ENCODE measurements around the gene SCLY. TPM values are rescaled to one million over a fixed set of nuclear protein-coding genes. Genes with fewer than 3 reads are reported as not detected.

SCLY gene
- polyA plus RNA-seq, 3 donors = 9.5 to 10.6 (median 10.3) TPM

DNA sequence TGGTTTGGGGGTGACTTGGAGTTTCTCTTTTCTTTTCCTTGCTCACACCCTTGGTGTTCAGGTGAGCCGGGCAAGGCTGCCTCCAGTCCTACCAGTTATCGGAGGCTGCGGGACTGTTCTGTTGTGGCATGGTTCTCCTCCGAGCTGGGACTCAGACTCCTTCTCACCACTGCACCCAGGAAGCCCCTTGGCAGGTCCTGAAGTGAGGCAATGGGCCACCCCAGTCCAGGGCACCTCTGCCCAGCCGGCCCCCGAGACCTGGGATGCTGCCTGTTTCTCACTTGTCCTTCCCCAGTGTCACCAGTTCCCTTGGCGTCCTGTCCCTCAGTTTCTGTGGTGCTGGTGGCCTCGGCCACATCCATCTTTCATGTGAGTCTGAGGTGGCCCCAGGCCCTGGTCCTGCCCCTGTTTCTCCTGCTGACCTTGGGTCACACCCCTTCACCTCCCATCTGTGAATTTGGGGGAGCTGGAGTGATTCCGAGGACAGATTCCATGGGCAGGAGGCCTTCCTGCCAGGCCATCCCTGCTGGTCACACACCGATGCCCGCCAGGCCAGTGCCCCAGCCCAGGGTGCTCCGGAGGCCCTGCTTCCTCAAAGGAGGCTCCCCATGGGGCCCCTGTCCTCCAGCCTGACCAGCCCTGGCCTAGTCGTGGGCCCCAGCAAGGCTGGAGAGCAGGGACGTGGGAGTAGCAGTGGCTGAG is 71.1 kb downstream of the SCLY start:
- Mint-ChIP-seq H3K4me3 (no peak overlapping the region), H3K27me3 (ENCODE audit: low read depth in 3 of 3) (peaks cover 0 to 6% (median 2%) of the 10 kb centered on the region in 3 donors), H3K27ac (no peak overlapping the region), H3K36me3 (no peaks in the 10 kb centered on the region), H3K9me3 (no peaks in the 10 kb centered on the region), H3K4me1 (peaks cover 17% of the 10 kb centered on the region)
- no peak for DNase-seq
- TF ChIP-seq, protein P1, sequence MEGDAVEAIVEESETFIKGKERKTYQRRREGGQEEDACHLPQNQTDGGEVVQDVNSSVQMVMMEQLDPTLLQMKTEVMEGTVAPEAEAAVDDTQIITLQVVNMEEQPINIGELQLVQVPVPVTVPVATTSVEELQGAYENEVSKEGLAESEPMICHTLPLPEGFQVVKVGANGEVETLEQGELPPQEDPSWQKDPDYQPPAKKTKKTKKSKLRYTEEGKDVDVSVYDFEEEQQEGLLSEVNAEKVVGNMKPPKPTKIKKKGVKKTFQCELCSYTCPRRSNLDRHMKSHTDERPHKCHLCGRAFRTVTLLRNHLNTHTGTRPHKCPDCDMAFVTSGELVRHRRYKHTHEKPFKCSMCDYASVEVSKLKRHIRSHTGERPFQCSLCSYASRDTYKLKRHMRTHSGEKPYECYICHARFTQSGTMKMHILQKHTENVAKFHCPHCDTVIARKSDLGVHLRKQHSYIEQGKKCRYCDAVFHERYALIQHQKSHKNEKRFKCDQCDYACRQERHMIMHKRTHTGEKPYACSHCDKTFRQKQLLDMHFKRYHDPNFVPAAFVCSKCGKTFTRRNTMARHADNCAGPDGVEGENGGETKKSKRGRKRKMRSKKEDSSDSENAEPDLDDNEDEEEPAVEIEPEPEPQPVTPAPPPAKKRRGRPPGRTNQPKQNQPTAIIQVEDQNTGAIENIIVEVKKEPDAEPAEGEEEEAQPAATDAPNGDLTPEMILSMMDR (IDR thresholded peaks at IDR 0.05) = no peak
- Histone ChIP-seq H3K9ac (ENCODE audit: insufficient read depth, low read length, poor library complexity, severe bottlenecking) (no peak overlapping the region), H3K9me3 (replicated peaks in 1 of 2; ENCODE audit: control insufficient read depth in 1 of 2, insufficient read depth in 1 of 2, low read length in 2 of 2) (no peaks in the 10 kb centered on the region), H3K27me3 (ENCODE audit: control insufficient read depth in 2 of 2, insufficient read depth in 2 of 2, low read length in 2 of 2) (no peaks in the 10 kb centered on the region), H3K4me3 (replicated peaks in 1 of 3; ENCODE audit: low read depth in 2 of 3, low read length in 3 of 3) (no peak overlapping the region), H4K20me1 (ENCODE audit: insufficient read depth, low read length) (no peaks in the 10 kb centered on the region), H3K36me3 (replicated peaks in 1 of 2; ENCODE audit: control insufficient read depth in 1 of 2, insufficient read depth in 2 of 2, low read length in 2 of 2) (no peaks in the 10 kb centered on the region), H3K79me2 (ENCODE audit: insufficient read depth, low read length) (no peaks in the 10 kb centered on the region), H3K4me1 (ENCODE audit: control insufficient read depth in 1 of 2, insufficient read depth in 2 of 2, low read length in 2 of 2) (peaks cover 7 to 8% of the 10 kb centered on the region in 2 donors), H2AFZ (ENCODE audit: insufficient read depth, low read depth, low read length, poor library complexity, severe bottlenecking) (no peak overlapping the region), H3K4me2 (replicated peaks; ENCODE audit: extremely low read depth, low read length, poor library complexity, severe bottlenecking) (no peak overlapping the region), H3K27ac (ENCODE audit: low read depth in 1 of 2, low read length in 2 of 2) (no peak overlapping the region)
- 96% methylated on average over 14 of the region's 14 CpGs for WGBS (ENCODE audit: insufficient coverage)
- intact Hi-C loops (cut with micrococcal nuclease) = no loop called here

DNA sequence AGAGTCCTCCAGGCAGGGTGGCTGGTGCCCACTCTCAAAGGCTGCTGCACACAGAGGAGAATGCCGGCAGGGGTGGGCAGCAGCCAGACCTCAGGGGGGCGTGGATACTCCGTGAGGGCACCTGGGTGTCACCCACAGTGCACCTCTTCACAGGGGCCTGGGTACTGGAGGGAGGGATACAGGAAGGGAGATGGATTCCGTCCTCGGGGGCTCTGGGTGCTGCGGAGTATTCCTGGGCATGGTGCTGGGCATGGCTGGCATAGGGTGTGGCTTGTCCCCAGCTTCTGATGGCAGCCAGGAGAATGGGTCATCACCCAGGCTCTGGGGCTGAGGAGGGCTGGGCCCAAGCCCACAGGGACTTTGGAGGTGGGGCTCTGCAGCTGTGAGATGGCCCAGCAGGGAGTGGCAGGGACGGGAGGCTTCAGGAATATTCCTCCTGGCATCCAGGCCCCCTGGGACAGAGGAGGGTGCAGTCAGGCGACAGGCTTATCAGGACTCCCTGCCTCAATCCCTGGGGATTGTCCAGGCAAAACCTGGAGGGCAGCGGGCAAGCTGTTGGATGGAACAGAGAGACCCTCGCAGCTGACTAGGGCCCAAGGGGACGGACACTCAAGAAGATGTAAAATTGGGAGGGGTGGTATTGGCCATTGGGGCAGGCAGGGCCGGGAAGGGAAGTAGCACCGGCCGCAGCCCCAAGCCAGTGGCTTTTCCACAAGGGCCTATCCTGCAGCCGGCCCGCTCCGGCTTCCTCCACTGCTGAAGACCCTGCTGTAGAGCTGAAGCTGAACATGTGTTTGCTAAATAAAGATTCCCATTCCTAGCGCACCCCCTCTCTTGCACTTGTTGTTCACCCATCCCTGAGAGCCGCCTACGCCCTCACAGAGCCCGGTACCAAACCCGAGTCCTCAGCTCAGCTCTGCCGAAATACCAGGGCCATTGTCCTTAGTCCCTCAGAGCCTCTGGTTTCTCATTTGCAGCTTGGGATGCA is 72.0 kb downstream of the SCLY start:
- Mint-ChIP-seq H3K4me3 (no peak overlapping the region), H3K9me3 (no peaks in the 10 kb centered on the region), H3K27ac (peak overlapping the region in 2 of 7 donors; percentile 14 to 53), H3K27me3 (ENCODE audit: low read depth in 3 of 3) (peaks cover 0 to 5% (median 2%) of the 10 kb centered on the region in 3 donors), H3K4me1 (peaks cover 23% of the 10 kb centered on the region), H3K36me3 (no peaks in the 10 kb centered on the region)
- no peaks in the 10 kb centered on the region for H3K9me3 ChIP-seq (replicated peaks in 1 of 2; ENCODE audit: control insufficient read depth in 1 of 2, insufficient read depth in 1 of 2, low read length in 2 of 2)
- H3K79me2 ChIP-seq (ENCODE audit: insufficient read depth, low read length) = no peaks in the 10 kb centered on the region
- H2AFZ ChIP-seq (ENCODE audit: insufficient read depth, low read depth, low read length, poor library complexity, severe bottlenecking) = no peak overlapping the region
- no peaks in the 10 kb centered on the region for H3K36me3 ChIP-seq (replicated peaks in 1 of 2; ENCODE audit: control insufficient read depth in 1 of 2, insufficient read depth in 2 of 2, low read length in 2 of 2)
- H3K27ac ChIP-seq (ENCODE audit: low read depth in 1 of 2, low read length in 2 of 2) = no peak overlapping the region
- no peak overlapping the region for H3K9ac ChIP-seq (ENCODE audit: insufficient read depth, low read length, poor library complexity, severe bottlenecking)
- peaks cover 13 to 15% of the 10 kb centered on the region in 2 donors for H3K4me1 ChIP-seq (ENCODE audit: control insufficient read depth in 1 of 2, insufficient read depth in 2 of 2, low read length in 2 of 2)
- intact Hi-C loops (cut with micrococcal nuclease) = no loop called here
- no peak for DNase-seq
- TF ChIP-seq, protein P1 (IDR thresholded peaks at IDR 0.05) = no peak
- 94% methylated on average over 18 of the region's 23 CpGs for WGBS (ENCODE audit: insufficient coverage)
- H3K4me2 ChIP-seq (replicated peaks; ENCODE audit: extremely low read depth, low read length, poor library complexity, severe bottlenecking) = no peak overlapping the region
- H4K20me1 ChIP-seq (ENCODE audit: insufficient read depth, low read length) = no peaks in the 10 kb centered on the region
- H3K27me3 ChIP-seq (ENCODE audit: control insufficient read depth in 2 of 2, insufficient read depth in 2 of 2, low read length in 2 of 2) = no peaks in the 10 kb centered on the region
- H3K4me3 ChIP-seq (replicated peaks in 1 of 3; ENCODE audit: low read depth in 2 of 3, low read length in 3 of 3) = no peak overlapping the region
